GM18951 (cell line): ENCODE results near the gene TEAD1.

Experiments
- POLR2A ChIP-seq: IDR thresholded peaks from 4 replicates; pipeline ENCODE4 v1.6.1; 2011; ENCODE audit warnings: mild to moderate bottlenecking; ENCODE audit not compliant: insufficient read length, insufficient read depth; ENCODE audit errors: extremely low read depth
- in situ Hi-C: fragments of 300-500 bp; cut with MboI; formaldehyde crosslinking; loops from one replicate; pipeline ENCODE4 v1.12.0; 2022; ENCODE audit warnings: low sequenced_read_pairs, mixed read lengths, inconsistent platforms; ENCODE audit not compliant: unreplicated experiment

TEAD1 gene

DNA sequence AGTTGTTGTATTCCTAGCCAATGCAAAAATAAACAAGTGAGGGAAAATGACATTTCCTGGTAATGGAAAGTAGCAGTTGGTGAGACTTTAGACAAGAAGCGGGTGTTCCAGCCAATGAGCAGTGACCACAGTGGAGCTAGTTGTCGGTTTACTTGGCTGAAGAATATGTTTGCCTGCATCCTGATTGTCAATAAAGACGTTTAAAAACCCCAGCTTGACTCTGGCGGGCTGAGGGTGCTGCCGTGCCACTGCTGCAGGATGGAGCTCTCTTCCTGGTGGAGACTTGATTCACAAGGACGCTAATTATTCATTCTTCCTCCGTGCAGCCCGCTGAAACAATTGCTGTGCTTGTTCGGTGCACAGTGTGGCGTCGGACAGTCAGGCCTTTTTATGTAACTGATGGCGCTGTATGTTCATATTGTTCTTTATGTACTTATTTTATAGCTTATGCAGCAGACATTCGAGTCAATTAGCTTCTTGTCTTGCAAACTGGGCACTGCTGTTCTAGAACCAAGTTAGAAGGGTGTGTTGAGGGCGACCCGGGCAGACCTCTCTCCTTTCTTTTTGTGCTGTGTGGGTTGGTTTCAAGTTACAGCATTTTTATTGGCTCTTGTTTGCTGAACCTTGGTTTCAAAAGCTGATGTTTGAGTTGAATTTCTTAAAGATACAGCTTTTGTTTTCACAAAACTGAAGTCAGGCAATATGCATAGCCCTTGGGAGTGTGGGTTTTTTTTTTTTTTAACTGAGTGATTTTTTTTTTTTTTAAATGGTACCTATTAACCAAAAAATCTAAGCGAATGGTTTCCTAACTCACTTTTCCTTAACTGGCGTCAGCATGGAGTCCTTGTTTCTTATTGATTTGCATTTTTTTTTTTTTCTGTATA, 153.9 kb downstream of the TEAD1 start:
- no peak for TF ChIP-seq POLR2A
- in situ Hi-C loops = no loop called here

DNA sequence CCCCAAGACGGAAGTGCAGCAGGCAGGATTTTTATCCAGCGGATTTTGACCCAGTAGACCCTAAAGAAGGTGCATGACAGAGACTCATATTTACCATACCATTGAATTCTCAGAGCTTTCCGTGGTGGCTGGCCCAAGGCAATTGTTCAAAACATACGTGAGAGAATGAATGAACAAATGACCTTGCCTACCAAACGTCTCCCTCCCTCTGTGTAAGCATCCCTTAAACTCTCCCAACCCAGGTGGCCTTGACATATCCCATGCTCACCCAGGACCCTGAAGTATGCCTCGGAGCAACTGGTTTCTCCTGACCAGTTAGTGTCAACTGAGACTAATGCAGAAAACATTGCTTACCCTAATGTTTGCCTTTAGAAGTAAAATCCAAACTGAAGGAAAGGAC, 154.9 kb downstream of the TEAD1 start:
- in situ Hi-C loops = no loop called here
- no peak for TF ChIP-seq POLR2A

DNA sequence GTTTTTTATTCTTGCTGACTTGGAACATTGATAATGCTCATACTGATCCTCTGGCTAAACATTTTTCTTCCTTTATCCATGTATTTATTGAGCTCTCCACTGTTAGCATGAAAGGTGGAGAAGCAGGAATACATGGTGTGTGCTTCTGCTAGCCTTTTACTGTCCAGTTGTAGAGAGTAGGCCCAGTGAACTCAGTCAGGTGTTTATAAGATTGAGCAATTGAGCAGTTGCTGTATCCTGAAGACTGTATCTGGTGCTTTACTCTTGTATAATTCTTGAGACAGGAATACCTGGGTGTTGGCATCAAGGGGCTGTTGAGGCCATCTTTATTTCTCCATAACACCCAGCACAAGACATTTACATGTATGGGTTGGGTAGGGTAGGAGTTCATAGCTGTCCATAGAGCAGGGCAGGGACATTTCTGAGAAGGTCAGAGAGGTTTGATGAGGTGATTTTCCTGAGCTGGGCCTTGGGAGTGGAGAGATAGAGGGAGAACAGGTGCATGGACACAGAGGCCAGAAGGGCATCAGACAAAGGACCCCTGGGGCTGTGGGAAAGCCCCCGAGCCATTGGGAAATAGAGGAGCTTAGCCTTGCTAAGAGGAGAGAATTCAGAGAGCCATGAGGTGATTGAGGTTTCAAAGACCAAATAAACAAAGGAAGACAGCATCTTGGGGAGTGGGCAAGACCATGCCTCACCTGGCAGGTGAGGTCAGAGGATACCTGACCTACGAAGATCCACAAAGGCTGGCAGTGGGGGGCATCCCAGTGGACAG, 155.5 kb downstream of the TEAD1 start:
- in situ Hi-C loops = no loop called here
- TF ChIP-seq POLR2A = no peak

DNA sequence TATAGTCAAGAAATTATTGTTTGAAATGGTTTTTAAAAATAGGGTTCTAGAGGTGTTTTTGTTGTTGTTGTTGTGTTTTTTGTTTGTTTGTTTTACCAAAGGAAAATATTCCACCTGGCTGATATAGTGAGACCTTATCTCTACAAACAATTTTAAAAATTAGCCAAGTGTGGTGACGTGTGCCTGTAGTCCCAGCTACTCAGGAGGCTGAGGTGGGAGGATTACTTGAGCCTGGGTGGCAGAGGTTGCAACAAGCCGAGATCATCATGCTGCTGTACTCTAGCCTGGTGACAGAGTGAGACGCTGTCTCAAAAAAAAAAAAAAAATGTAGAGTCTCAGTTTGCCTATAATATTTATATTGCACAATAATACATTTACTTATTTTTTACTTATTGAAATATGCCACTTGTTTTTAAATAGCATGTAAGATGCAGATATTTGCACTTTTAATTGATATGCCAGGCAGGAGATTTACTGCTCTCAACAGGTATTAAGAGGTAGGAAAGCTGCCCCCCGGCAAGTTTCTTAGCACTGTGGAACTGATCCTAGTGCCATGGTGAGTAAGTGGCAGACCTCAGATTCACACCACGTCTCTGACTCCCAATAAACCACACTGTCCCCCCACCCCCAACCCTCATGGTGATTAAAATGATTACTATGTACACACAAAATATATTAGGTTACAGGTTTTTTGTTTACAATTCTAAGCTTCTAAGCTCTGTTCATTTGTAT, 157.4 kb downstream of the TEAD1 start:
- no peak for TF ChIP-seq POLR2A

DNA sequence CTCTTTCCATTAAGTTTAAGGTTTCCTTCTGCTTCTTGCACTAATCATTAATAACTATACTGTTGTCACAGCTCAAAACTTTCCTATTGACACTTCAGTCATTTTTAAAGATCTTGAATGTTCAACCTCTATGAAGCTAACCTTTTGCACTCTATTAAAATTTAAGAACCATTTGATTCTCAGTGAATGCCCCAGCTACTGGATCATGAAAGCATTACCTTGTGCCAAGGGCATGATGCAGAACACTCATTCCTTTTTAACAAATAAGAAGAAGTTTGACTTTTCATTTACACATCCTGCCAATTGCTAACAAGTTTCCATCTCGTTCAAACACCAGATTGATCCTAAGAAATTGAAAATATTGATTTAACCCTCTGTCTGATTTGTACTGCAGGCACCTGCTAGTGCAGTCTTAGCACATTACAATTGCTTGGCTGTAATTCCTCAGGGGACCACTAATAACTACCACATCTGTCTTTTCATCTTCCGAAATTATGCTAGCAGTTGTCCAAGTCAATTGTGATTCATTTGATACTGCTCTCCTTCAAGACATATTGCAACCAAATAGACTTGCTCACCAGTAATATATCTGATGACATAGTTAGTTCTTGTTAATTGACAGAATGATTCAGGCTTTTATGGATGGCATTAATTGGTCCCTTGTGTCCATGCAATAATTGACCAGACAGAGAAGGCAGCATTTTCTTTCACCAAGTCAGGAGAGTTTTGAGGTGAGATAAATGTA, 158.4 kb downstream of the TEAD1 start:
- no peak for TF ChIP-seq POLR2A
- in situ Hi-C loops = no loop called here

More for the DNA sequence above, 157.4 kb downstream of the TEAD1 start:
- in situ Hi-C loops = no loop called here

GRCh38 chr11:12834166-12834565, 159.9 kb downstream of the TEAD1 start:
- in situ Hi-C loops = no loop called here
- no peak for TF ChIP-seq POLR2A

- TF ChIP-seq POLR2A = no peak
- in situ Hi-C loops = no loop called here
Observed at GRCh38 chr11:12834630-12835029, 160.4 kb downstream of the TEAD1 start.

- TF ChIP-seq POLR2A = no peak
- in situ Hi-C loops = no loop called here
Observed at GRCh38 chr11:12835286-12835685, 161.1 kb downstream of the TEAD1 start.

GRCh38 chr11:12838463-12839123, 164.4 kb downstream of the TEAD1 start:
- in situ Hi-C loops = no loop called here
- TF ChIP-seq POLR2A = no peak

DNA sequence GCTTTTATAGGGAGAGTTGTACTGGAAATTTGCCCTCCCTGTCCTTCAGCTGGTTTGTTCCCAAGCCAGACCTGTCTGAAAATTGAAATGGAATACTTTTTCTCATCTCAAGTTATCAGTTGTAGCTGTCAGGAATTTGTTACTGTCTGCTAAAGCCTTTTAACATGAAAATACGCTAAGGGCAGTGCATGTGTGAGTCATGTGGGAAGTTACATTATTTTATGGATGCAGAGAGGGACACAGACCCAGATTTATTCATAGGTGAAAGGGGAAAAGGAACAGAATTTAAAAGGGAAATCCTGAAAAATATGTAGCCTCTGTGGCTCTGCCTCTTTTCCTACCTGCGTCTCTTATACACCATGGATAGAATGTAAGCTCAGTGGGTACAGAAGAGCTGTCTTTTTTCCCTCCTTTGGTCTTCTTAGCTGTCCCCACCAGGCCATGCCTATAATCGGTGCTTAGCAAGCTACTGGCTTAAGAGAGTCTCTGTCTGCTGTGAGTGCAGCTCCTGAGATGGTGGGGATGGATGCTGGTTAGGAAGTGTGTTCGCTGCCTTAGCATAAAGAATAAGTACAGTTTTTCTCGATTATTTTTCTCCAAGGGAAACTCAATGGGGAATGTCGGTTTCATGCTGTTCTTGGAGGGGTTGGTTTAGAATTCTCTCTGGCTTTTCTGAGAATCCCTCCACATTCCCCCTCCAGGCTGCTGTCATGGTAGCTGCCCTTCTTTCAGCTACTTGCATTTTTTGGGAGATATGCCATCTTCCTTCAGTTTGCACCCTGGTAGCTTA, 166.8 kb downstream of the TEAD1 start:
- in situ Hi-C loops = no loop called here
- TF ChIP-seq POLR2A = no peak

DNA sequence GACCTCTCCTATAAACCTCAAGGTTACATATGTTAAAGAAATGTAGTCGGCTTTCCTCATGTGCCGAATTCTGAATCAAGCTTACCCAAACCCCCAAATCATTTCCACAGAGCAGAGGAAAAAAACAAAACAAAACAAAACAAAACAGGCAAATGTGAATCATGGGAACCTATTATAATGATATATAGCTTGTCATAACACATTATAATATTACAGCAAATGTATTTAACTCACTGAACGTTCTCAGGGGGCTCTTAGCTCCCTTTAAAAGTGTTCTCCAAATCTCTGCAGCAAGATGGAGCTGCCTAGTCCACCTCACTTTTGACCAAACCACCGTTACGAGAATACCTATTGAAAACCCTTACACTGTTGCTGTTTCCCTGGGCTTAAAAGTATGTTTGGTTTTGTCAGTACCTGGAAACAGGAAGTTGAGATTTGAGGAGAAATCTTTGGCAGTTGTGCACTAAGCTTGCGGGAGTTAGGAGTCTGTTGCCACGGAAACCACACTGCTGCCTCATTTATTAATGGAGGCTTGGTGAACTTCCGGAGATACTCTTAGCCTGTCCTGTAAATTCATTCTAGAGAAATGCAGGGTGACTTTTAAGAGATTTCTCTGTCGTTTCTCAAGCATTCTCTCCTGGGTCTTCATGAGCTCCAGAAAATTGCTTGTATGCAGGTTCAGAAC, 167.9 kb downstream of the TEAD1 start:
- no peak for TF ChIP-seq POLR2A
- in situ Hi-C loops = no loop called here
